ENCODE measurements around the gene TIA1.
"Not testable (repeated sequence)": the region's sequence is repeated elsewhere in the genome, so short reads cannot be mapped to it uniquely, and the experiment has no call there.

The TIA1 gene

GRCh38 chr2:70169654-70170245 lies 78.7 kb downstream of the TIA1 start:
- not testable (repeated sequence) for DNase-seq; H3K27ac ChIP-seq (ENCODE audit: insufficient read depth in 1 of 2, low read depth in 1 of 2, low read length in 2 of 2, poor library complexity in 1 of 2, severe bottlenecking in 2 of 2); H3K4me3 ChIP-seq (ENCODE audit: control insufficient read depth in 1 of 7, extremely low read depth in 1 of 7, insufficient read depth in 4 of 7, low read depth in 2 of 7, low read length in 6 of 7); H3K9me3 ChIP-seq (ENCODE audit: control extremely low read depth in 1 of 5, control insufficient read depth in 4 of 5, insufficient read depth in 2 of 5, low read depth in 1 of 5, low read length in 4 of 5); H3K4me1 ChIP-seq (ENCODE audit: control extremely low read depth in 1 of 4, control insufficient read depth in 4 of 4, insufficient read depth in 4 of 4, low read length in 3 of 4); H3K27me3 ChIP-seq (replicated peaks in 2 of 5; ENCODE audit: control insufficient read depth in 4 of 5, insufficient read depth in 5 of 5, low read length in 4 of 5)
- ChIA-PET CTCF (interaction anchor here (1.5 kb wide), 1 partner anchor 11 kb away, joined by 3 read pairs; no protein-coding TSS in a partner anchor), POLR2A (interaction anchor here (0.6 kb wide), 1 partner anchor 195 kb away, joined by 5 read pairs; no protein-coding TSS in a partner anchor)
- 100% methylated on average over 9 of the region's 11 CpGs for WGBS (ENCODE audit: insufficient coverage)
- H3K36me3 ChIP-seq (ENCODE audit: control insufficient read depth in 4 of 4, insufficient read depth in 4 of 4, low read length in 3 of 4), result peaks cover 7 to 44% (median 21%) of the 10 kb centered on the region in 4 experiments

GRCh38 chr2:70161069-70161534 lies 87.3 kb downstream of the TIA1 start:
- H3K27me3 ChIP-seq (replicated peaks in 2 of 5; ENCODE audit: control insufficient read depth in 4 of 5, insufficient read depth in 5 of 5, low read length in 4 of 5), result no peaks in the 10 kb centered on the region
- ChIA-PET POLR2A (interaction anchor here (0.6 kb wide), 1 partner anchor 74 kb away, joined by 3 read pairs; no protein-coding TSS in a partner anchor), CTCF (no interaction called here)
- no peak overlapping the region for H3K27ac ChIP-seq (ENCODE audit: insufficient read depth in 1 of 2, low read depth in 1 of 2, low read length in 2 of 2, poor library complexity in 1 of 2, severe bottlenecking in 2 of 2)
- H3K4me3 ChIP-seq (ENCODE audit: control insufficient read depth in 1 of 7, extremely low read depth in 1 of 7, insufficient read depth in 4 of 7, low read depth in 2 of 7, low read length in 6 of 7), result no peak overlapping the region
- no peaks in the 10 kb centered on the region for H3K4me1 ChIP-seq (ENCODE audit: control extremely low read depth in 1 of 4, control insufficient read depth in 4 of 4, insufficient read depth in 4 of 4, low read length in 3 of 4)
- no peaks in the 10 kb centered on the region for H3K9me3 ChIP-seq (ENCODE audit: control extremely low read depth in 1 of 5, control insufficient read depth in 4 of 5, insufficient read depth in 2 of 5, low read depth in 1 of 5, low read length in 4 of 5)
- H3K36me3 ChIP-seq (ENCODE audit: control insufficient read depth in 4 of 4, insufficient read depth in 4 of 4, low read length in 3 of 4), result peaks cover 4 to 28% (median 18%) of the 10 kb centered on the region in 4 experiments
- no peak for DNase-seq
- 83% methylated on average over 2 of the region's 2 CpGs for WGBS (ENCODE audit: insufficient coverage)

DNA sequence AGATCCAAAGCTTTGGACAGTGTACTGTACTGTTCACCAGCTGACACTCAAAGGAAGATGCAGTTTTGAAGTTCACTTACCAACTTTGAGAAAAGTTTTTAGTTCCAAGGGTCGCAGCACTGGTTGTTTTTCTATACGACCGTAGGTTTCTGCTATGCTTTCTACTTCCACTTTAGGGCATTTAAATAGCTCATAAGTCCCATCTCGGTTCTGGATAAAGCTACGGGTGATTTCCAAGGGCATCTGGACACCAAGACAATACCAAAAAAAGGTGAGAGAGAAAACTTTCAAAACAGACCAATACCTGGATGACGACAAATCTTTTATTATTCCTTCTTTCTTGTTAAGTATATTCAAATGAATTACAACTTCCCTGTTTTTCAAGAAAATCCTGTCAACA lies 87.9 kb downstream of the TIA1 start:
- H3K27ac ChIP-seq (ENCODE audit: insufficient read depth in 1 of 2, low read depth in 1 of 2, low read length in 2 of 2, poor library complexity in 1 of 2, severe bottlenecking in 2 of 2), result no peak overlapping the region
- CTCF ChIA-PET, result interaction anchor here (1.2 kb wide), 1 partner anchor 17 kb away, joined by 3 read pairs; no protein-coding TSS in a partner anchor
- 100% methylated on average over 5 of the region's 6 CpGs for WGBS (ENCODE audit: insufficient coverage)
- no peaks in the 10 kb centered on the region for H3K4me1 ChIP-seq (ENCODE audit: control extremely low read depth in 1 of 4, control insufficient read depth in 4 of 4, insufficient read depth in 4 of 4, low read length in 3 of 4)
- POLR2A ChIA-PET, result interaction anchor here (0.6 kb wide), 1 partner anchor 74 kb away, joined by 3 read pairs; no protein-coding TSS in a partner anchor
- H3K4me3 ChIP-seq (ENCODE audit: control insufficient read depth in 1 of 7, extremely low read depth in 1 of 7, insufficient read depth in 4 of 7, low read depth in 2 of 7, low read length in 6 of 7), result no peak overlapping the region
- no peaks in the 10 kb centered on the region for H3K27me3 ChIP-seq (replicated peaks in 2 of 5; ENCODE audit: control insufficient read depth in 4 of 5, insufficient read depth in 5 of 5, low read length in 4 of 5)
- DNase-seq, result no peak
- no peaks in the 10 kb centered on the region for H3K9me3 ChIP-seq (ENCODE audit: control extremely low read depth in 1 of 5, control insufficient read depth in 4 of 5, insufficient read depth in 2 of 5, low read depth in 1 of 5, low read length in 4 of 5)
- H3K36me3 ChIP-seq (ENCODE audit: control insufficient read depth in 4 of 4, insufficient read depth in 4 of 4, low read length in 3 of 4), result peaks cover 4 to 25% (median 17%) of the 10 kb centered on the region in 4 experiments
